ENCODE data around the gene YBEY.
A peak's percentile ranks its signal among the peaks of the same experiment; 100 is the strongest.

DNA sequence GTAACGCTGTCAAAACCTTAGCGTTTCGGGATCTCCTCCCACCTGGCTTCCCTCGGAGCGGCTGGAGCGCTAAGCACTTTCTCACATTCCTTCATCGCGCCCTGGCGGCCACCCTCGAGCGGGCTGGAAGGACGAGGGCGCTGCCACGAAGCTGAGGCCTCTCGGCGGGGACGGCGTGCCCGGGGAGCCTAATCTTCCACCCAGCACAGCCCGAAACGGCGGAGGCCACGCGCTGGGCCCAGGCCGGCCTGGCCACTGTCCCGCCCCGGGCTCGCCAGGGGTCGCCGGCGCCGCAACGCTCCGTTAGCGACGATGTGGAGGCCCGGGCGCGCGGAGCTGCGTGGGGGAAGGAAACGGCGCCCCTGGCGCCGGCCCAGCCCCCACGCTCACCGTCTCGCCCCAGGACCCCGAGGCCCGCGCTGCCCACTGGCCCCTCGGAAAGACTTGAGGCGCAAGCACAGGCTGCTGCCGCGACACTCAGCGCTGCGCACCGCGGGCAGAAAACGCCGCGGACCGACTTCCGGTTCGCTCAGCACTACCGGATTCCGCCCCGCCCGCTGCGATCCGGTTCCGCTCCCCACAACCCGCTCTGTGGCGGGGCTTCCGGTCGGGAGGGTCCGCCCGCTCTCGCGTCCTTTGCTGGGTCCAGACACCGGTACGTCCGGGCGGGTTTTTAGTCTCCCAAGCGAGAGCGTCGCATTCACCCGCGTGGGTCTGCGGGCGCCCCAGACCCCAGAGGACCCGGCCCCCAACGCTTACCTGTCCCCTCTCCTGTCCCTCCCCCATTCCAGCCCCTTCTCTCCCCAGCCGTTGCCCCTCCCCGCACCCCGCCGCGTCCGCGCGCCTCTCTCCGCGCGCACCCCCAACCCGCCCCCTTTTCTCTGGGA, at the start of gene YBEY:
- peak; percentile 31 to 52 (median 43) for TF ChIP-seq CTCF (IDR thresholded peaks at IDR 0.05)
- peak; percentile 35 for TF ChIP-seq POLR2A (IDR thresholded peaks at IDR 0.05; ENCODE audit: low read depth)
- no peak for TF ChIP-seq EP300 (IDR thresholded peaks at IDR 0.05)
- TF ChIP-seq POLR2AphosphoS5 (IDR thresholded peaks at IDR 0.05) = peak; percentile 85 to 91

Measured in esophagus muscularis mucosa (tissue), 4 donors.